GM18511 (cell line): Measurements from ENCODE around the gene ZNF30.
"Not testable (repeated sequence)": the region's sequence is repeated elsewhere in the genome, so short reads cannot be mapped to it uniquely, and the experiment has no call there.

ENCODE experiments used
- ATAC-seq: cut with Tn5 transposase; IDR thresholded peaks from one replicate; pipeline ENCODE4 v1.9.1; 2021; ENCODE audit warnings: mild to moderate bottlenecking, moderate library complexity; ENCODE audit not compliant: unreplicated experiment

Gene ZNF30

GRCh38 chr19:34985249-34986022 is 58.7 kb downstream of the ZNF30 start:
- ATAC-seq = no peak

GRCh38 chr19:34988119-34988518 is 61.4 kb downstream of the ZNF30 start:
- no peak for ATAC-seq

- no peak for ATAC-seq
Measured at GRCh38 chr19:34989298-34989697, 62.6 kb downstream of the ZNF30 start.

- ATAC-seq = no peak
Measured at GRCh38 chr19:34990578-34991192, 64.0 kb downstream of the ZNF30 start.

GRCh38 chr19:34991542-34992333 is 65.0 kb downstream of the ZNF30 start:
- no peak for ATAC-seq

GRCh38 chr19:34992582-34992981 is 65.9 kb downstream of the ZNF30 start:
- ATAC-seq = not testable (repeated sequence)

- no peak for ATAC-seq
Measured at GRCh38 chr19:34994286-34994642, 67.6 kb downstream of the ZNF30 start.
